H9 (cell line): ENCODE data around the gene CALN1. TPM values are rescaled to one million over a fixed set of nuclear protein-coding genes. Genes with fewer than 3 reads are reported as not detected.
"Not testable (repeated sequence)": the region's sequence is repeated elsewhere in the genome, so short reads cannot be mapped to it uniquely, and the experiment has no call there.

ENCODE experiments used
- DNase-seq: peaks from one replicate; pipeline ENCODE4 v3.0.0-alpha.2; 2017
- H2AFZ ChIP-seq: one replicate; pipeline ENCODE4 v1.6.1; 2013; ENCODE audit warnings: mild to moderate bottlenecking, low read length, control low read depth, moderate library complexity
- H2AK5ac ChIP-seq: 2 replicates; pipeline ENCODE4 v1.6.1; 2013; ENCODE audit warnings: low read length, control low read depth, mixed read lengths; ENCODE audit not compliant: insufficient read length
- H2BK120ac ChIP-seq: one replicate; pipeline ENCODE4 v1.6.1; 2013; ENCODE audit warnings: low read depth, mild to moderate bottlenecking, low read length, control low read depth, inconsistent platforms; ENCODE audit not compliant: poor library complexity, severe bottlenecking
- H2BK12ac ChIP-seq: 2 replicates; pipeline ENCODE4 v1.6.1; 2013; ENCODE audit warnings: low read length, control low read depth, mixed read lengths, low read depth; ENCODE audit not compliant: insufficient read length
- H2BK15ac ChIP-seq: 2 replicates; pipeline ENCODE4 v1.6.1; 2013; ENCODE audit warnings: low read depth, low read length, control low read depth
- H2BK20ac ChIP-seq: one replicate; pipeline ENCODE4 v1.6.1; 2013; ENCODE audit warnings: low read depth, mild to moderate bottlenecking, low read length, control low read depth, inconsistent platforms; ENCODE audit not compliant: poor library complexity, severe bottlenecking
- H2BK5ac ChIP-seq: 2 replicates; pipeline ENCODE4 v1.6.1; 2013; ENCODE audit warnings: low read length, control low read depth, mixed read lengths; ENCODE audit not compliant: insufficient read length
- H3K14ac ChIP-seq: 2 replicates; pipeline ENCODE4 v1.6.1; 2013; ENCODE audit warnings: low read length, control low read depth; ENCODE audit not compliant: insufficient read depth
- H3K18ac ChIP-seq: 2 replicates; pipeline ENCODE4 v1.6.1; 2013; ENCODE audit warnings: low read depth, mild to moderate bottlenecking, mixed read lengths, low read length, control low read depth; ENCODE audit not compliant: insufficient read length
- H3K23ac ChIP-seq: 2 replicates; pipeline ENCODE4 v1.6.1; 2013; ENCODE audit warnings: low read length, control low read depth, mixed read lengths, low read depth; ENCODE audit not compliant: insufficient read length
- H3K23me2 ChIP-seq: 2 replicates; pipeline ENCODE4 v1.6.1; 2013; ENCODE audit warnings: low read depth, mild to moderate bottlenecking, mixed read lengths, low read length, control low read depth; ENCODE audit not compliant: insufficient read length, poor library complexity, severe bottlenecking
- H3K27ac ChIP-seq: 2 replicates; pipeline ENCODE4 v1.5.1; 2013; ENCODE audit warnings: low read length, control low read depth, mixed read lengths, low read depth; ENCODE audit not compliant: insufficient read length
- H3K27me3 ChIP-seq: 2 replicates; pipeline ENCODE4 v1.6.1; 2013; ENCODE audit warnings: low read length, control low read depth, inconsistent platforms; ENCODE audit not compliant: insufficient read depth
- H3K4ac ChIP-seq: 2 replicates; pipeline ENCODE4 v1.6.1; 2013; ENCODE audit warnings: low read depth, mild to moderate bottlenecking, control low read depth, inconsistent platforms, low read length, moderate library complexity
- H3K4me1 ChIP-seq: 2 replicates; pipeline ENCODE4 v1.6.1; 2013; ENCODE audit warnings: low read length, control low read depth, inconsistent platforms; ENCODE audit not compliant: insufficient read depth
- H3K4me2 ChIP-seq: 2 replicates; pipeline ENCODE4 v1.6.1; 2013; ENCODE audit warnings: low read length, control low read depth, mixed read lengths; ENCODE audit not compliant: insufficient read length, insufficient read depth
- H3K56ac ChIP-seq: 2 replicates; pipeline ENCODE4 v1.6.1; 2013; ENCODE audit warnings: low read depth, mild to moderate bottlenecking, mixed read lengths, low read length, control low read depth; ENCODE audit not compliant: insufficient read length
- H3K79me1 ChIP-seq: 2 replicates; pipeline ENCODE4 v1.6.1; 2013; ENCODE audit warnings: low read depth, mild to moderate bottlenecking, moderate library complexity, low read length, control low read depth, inconsistent platforms; ENCODE audit not compliant: insufficient read depth, poor library complexity, severe bottlenecking
- H3K79me2 ChIP-seq: 2 replicates; pipeline ENCODE4 v1.6.1; 2013; ENCODE audit warnings: low read length, control low read depth, inconsistent platforms; ENCODE audit not compliant: insufficient read depth
- H3K9ac ChIP-seq: 2 replicates; pipeline ENCODE4 v1.6.1; 2013; ENCODE audit warnings: low read length, control low read depth, mixed read lengths; ENCODE audit not compliant: insufficient read length; ENCODE audit errors: extremely low read depth
- H3K9me3 ChIP-seq: one replicate; pipeline ENCODE4 v1.6.1; 2013; ENCODE audit warnings: low read depth, low read length, inconsistent platforms; ENCODE audit not compliant: control insufficient read depth
- H3T11ph ChIP-seq: one replicate; pipeline ENCODE4 v1.6.1; 2013; ENCODE audit warnings: mild to moderate bottlenecking, low read length, control low read depth, inconsistent platforms
- H4K20me1 ChIP-seq: one replicate; pipeline ENCODE4 v1.6.1; 2013; ENCODE audit not compliant: control insufficient read depth, insufficient read length, insufficient read depth
- H4K5ac ChIP-seq: 2 replicates; pipeline ENCODE4 v1.6.1; 2013; ENCODE audit warnings: low read depth, mild to moderate bottlenecking, mixed read lengths, low read length, control low read depth; ENCODE audit not compliant: insufficient read length
- H4K8ac ChIP-seq: replicated peaks from 2 replicates; pipeline ENCODE4 v1.6.1; 2013; ENCODE audit warnings: low read length, control low read depth, mixed read lengths, low read depth; ENCODE audit not compliant: insufficient read length
- H4K91ac ChIP-seq: 2 replicates; pipeline ENCODE4 v1.6.1; 2013; ENCODE audit warnings: low read depth, mild to moderate bottlenecking, moderate library complexity, mixed read lengths, low read length, control low read depth; ENCODE audit not compliant: insufficient read length
- H3K27ac Mint-ChIP-seq, 3 experiments: 2 replicates in 2 of 3; 3 replicates in 1 of 3; pipeline ENCODE4 v1.8.0; 2020 to 2021; ENCODE audit warnings: mixed read lengths in 3 of 3, mild to moderate bottlenecking in 1 of 3, moderate library complexity in 1 of 3
- H3K27me3 Mint-ChIP-seq: 2 replicates; pipeline ENCODE4 v1.8.0; 2021; ENCODE audit warnings: low read depth, mild to moderate bottlenecking, moderate library complexity, mixed read lengths
- H3K36me3 Mint-ChIP-seq, 3 experiments: 2 replicates in 2 of 3; 3 replicates in 1 of 3; pipeline ENCODE4 v1.8.0; 2020 to 2021; ENCODE audit warnings: low read depth in 3 of 3, mixed read lengths in 3 of 3; ENCODE audit not compliant: insufficient read depth in 1 of 3
- H3K4me1 Mint-ChIP-seq, 2 experiments: 2 replicates each; pipeline ENCODE4 v1.8.0; 2020; ENCODE audit warnings: mixed read lengths in 2 of 2
- H3K4me3 Mint-ChIP-seq, 2 experiments: 2 replicates in 1 of 2; 3 replicates in 1 of 2; pipeline ENCODE4 v1.8.0; 2020 to 2021; ENCODE audit warnings: mild to moderate bottlenecking in 2 of 2, mixed read lengths in 2 of 2, moderate library complexity in 1 of 2
- H3K9me3 Mint-ChIP-seq, 2 experiments: 2 replicates in 1 of 2; 3 replicates in 1 of 2; pipeline ENCODE4 v1.8.0; 2020; ENCODE audit warnings: mild to moderate bottlenecking in 2 of 2, mixed read lengths in 2 of 2, moderate library complexity in 1 of 2
- CTCF ChIP-seq: fragments of 200-600 bp; sonication (generic); conservative IDR thresholded peaks from 3 replicates; pipeline ENCODE4 v1.8.0; 2021; ENCODE audit warnings: antibody characterized with exemption, mild to moderate bottlenecking
- WGBS: extraction: QIAGEN DNeasy Blood & Tissue Kit; methylation state at CpG from one replicate; pipeline ENCODE4 v1.1.7; 2013; ENCODE audit warnings: missing lambda C conversion rate, low lambda C conversion rate, mixed read lengths; ENCODE audit not compliant: insufficient read length; ENCODE audit errors: extremely low coverage; 5-methylcytosine and 5-hydroxymethylcytosine counted together
- total RNA-seq: library from RNA; stranded (reverse); gene quantifications from 2 replicates; pipeline ENCODE4 v1.2.1, GENCODE V29; 2021

CALN1 gene
- total RNA-seq, 1 experiment from 2014 or later = 2.8 TPM

- H3K56ac ChIP-seq = no peak overlapping the region
- Mint-ChIP-seq H3K4me1 (peaks cover 12 to 21% of the 10 kb centered on the region in 2 experiments), H3K27me3 (no peaks in the 10 kb centered on the region), H3K36me3 (peaks cover 0 to 10% (median 4%) of the 10 kb centered on the region in 3 experiments; a peak in 5 of 7 replicates), H3K9me3 (peaks cover 3 to 4% of the 10 kb centered on the region in 2 experiments; a peak in 4 of 5 replicates), H3K27ac (no peak overlapping the region; a peak in 1 of 7 replicates), H3K4me3 (no peak overlapping the region)
- H3K27me3 ChIP-seq = no peaks in the 10 kb centered on the region
- no peak overlapping the region for H4K91ac ChIP-seq
- H3K9ac ChIP-seq = no peak overlapping the region
- H2AFZ ChIP-seq = no peak overlapping the region
- TF ChIP-seq CTCF = peak; percentile 58
- no peak overlapping the region for H4K5ac ChIP-seq
- H3K14ac ChIP-seq = no peak overlapping the region; the same call in 1 of the 2 replicates
- no peaks in the 10 kb centered on the region for H3K4me1 ChIP-seq
- H3K79me1 ChIP-seq = no peaks in the 10 kb centered on the region
- H2BK5ac ChIP-seq = no peak overlapping the region
- H3K18ac ChIP-seq = no peak overlapping the region
- no peaks in the 10 kb centered on the region for H3K79me2 ChIP-seq
- no peak overlapping the region for H3K23ac ChIP-seq
- no peak overlapping the region for H2BK120ac ChIP-seq
- no peak for DNase-seq
- no peak overlapping the region for H2BK12ac ChIP-seq
- H2BK15ac ChIP-seq = no peak overlapping the region
- no peaks in the 10 kb centered on the region for H3K23me2 ChIP-seq
- no peak overlapping the region for H3T11ph ChIP-seq
- no peak overlapping the region for H3K4ac ChIP-seq
- no peak overlapping the region for H4K8ac ChIP-seq
- no peak overlapping the region for H2BK20ac ChIP-seq
- H3K27ac ChIP-seq = no peak overlapping the region
- H3K4me2 ChIP-seq = no peak overlapping the region
- H3K9me3 ChIP-seq = no peaks in the 10 kb centered on the region
- no peak overlapping the region for H2AK5ac ChIP-seq
- H4K20me1 ChIP-seq = no peaks in the 10 kb centered on the region
Observed at GRCh38 chr7:72069263-72069662, 342.9 kb downstream of the CALN1 start.

GRCh38 chr7:72065764-72066163 lies 346.4 kb downstream of the CALN1 start:
- not testable (repeated sequence) for H3K23me2 ChIP-seq, H3K4me1 ChIP-seq, H3K9me3 Mint-ChIP-seq, H3K56ac ChIP-seq, H3T11ph ChIP-seq, H3K18ac ChIP-seq, H3K23ac ChIP-seq, H2BK20ac ChIP-seq, H3K79me2 ChIP-seq, H2AFZ ChIP-seq, H3K79me1 ChIP-seq, H2AK5ac ChIP-seq, H3K4me3 Mint-ChIP-seq, H4K91ac ChIP-seq, H3K27me3 ChIP-seq, H4K8ac ChIP-seq, H4K5ac ChIP-seq, H3K27me3 Mint-ChIP-seq, H2BK12ac ChIP-seq, H2BK120ac ChIP-seq, H4K20me1 ChIP-seq, H3K9me3 ChIP-seq, DNase-seq, H3K36me3 Mint-ChIP-seq, H2BK5ac ChIP-seq, H2BK15ac ChIP-seq, H3K4ac ChIP-seq, H3K4me2 ChIP-seq, H3K9ac ChIP-seq, H3K14ac ChIP-seq
- Mint-ChIP-seq H3K27ac (peak overlapping the region in 1 of 3 experiments; percentile 46; a peak in 2 of 7 replicates), H3K4me1 (peaks cover 9 to 15% of the 10 kb centered on the region in 2 experiments)
- peak overlapping the region; percentile 27 for H3K27ac ChIP-seq
- WGBS = no CpG with 5 or more reads among the region's 1 CpG
